ENCODE data around the gene SVOPL.

- TF ChIP-seq, protein P1, sequence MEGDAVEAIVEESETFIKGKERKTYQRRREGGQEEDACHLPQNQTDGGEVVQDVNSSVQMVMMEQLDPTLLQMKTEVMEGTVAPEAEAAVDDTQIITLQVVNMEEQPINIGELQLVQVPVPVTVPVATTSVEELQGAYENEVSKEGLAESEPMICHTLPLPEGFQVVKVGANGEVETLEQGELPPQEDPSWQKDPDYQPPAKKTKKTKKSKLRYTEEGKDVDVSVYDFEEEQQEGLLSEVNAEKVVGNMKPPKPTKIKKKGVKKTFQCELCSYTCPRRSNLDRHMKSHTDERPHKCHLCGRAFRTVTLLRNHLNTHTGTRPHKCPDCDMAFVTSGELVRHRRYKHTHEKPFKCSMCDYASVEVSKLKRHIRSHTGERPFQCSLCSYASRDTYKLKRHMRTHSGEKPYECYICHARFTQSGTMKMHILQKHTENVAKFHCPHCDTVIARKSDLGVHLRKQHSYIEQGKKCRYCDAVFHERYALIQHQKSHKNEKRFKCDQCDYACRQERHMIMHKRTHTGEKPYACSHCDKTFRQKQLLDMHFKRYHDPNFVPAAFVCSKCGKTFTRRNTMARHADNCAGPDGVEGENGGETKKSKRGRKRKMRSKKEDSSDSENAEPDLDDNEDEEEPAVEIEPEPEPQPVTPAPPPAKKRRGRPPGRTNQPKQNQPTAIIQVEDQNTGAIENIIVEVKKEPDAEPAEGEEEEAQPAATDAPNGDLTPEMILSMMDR (IDR thresholded peaks at IDR 0.05): no peak
- TF ChIP-seq POLR2A (IDR thresholded peaks at IDR 0.05) (no peak), POLR2AphosphoS5 (IDR thresholded peaks at IDR 0.05) (no peak), EP300 (IDR thresholded peaks at IDR 0.05) (no peak)
Observed at GRCh38 chr7:138735399-138735798, 34.2 kb upstream of the SVOPL start.

All from suprapubic skin (tissue), 4 donors.